IPS DF 6.9 (cell line): Measurements from ENCODE around the gene XCL2.

Source experiments
- DNase-seq: peaks from one replicate; pipeline ENCODE4 v3.0.0-alpha.2; 2013; ENCODE audit warnings: low read depth, low spot score
- H3K27ac ChIP-seq: one replicate; pipeline ENCODE4 v1.5.1; 2013; ENCODE audit warnings: low read length, control low read depth
- H3K27me3 ChIP-seq: 2 replicates; pipeline ENCODE4 v1.6.1; 2013; ENCODE audit warnings: mild to moderate bottlenecking, low read length; ENCODE audit not compliant: control insufficient read depth, insufficient read depth
- H3K36me3 ChIP-seq: 2 replicates; pipeline ENCODE4 v1.6.1; 2013; ENCODE audit warnings: low read length; ENCODE audit not compliant: control insufficient read depth, insufficient read depth
- H3K4me1 ChIP-seq: 2 replicates; pipeline ENCODE4 v1.6.1; 2013; ENCODE audit warnings: low read length; ENCODE audit not compliant: control insufficient read depth, insufficient read depth
- H3K4me3 ChIP-seq: 2 replicates; pipeline ENCODE4 v1.5.1; 2013; ENCODE audit warnings: mild to moderate bottlenecking, low read length
- H3K9me3 ChIP-seq: 2 replicates; pipeline ENCODE4 v1.6.1; 2013; ENCODE audit warnings: low read length, inconsistent platforms; ENCODE audit not compliant: control insufficient read depth, insufficient read depth
- WGBS: extraction: QIAGEN DNeasy Blood & Tissue Kit; methylation state at CpG from one replicate; pipeline ENCODE4 v1.1.7; 2013; ENCODE audit warnings: mixed read lengths, missing lambda C conversion rate; ENCODE audit not compliant: insufficient read length, insufficient coverage; 5-methylcytosine and 5-hydroxymethylcytosine counted together

Gene XCL2

DNA sequence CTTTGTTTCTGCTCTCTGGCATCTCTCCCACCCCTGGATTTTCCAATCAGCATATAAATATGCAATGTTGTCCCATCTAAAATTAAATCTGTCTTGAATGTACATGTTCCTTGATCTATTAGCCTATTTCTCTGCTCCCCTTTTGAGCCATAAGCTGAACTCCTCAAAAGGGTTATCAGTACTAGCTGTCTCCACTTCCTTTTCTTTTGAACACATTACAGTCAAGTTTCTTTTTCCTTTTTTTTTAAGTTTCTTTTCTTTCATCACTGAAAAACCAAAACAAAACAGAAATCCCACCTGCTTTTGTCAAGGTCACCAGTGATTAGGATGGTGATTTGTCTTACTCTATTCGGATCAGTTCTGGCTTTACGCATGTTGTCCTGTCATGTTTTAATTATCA is 29.3 kb downstream of the XCL2 start:
- no peaks in the 10 kb centered on the region for H3K4me1 ChIP-seq

DNA sequence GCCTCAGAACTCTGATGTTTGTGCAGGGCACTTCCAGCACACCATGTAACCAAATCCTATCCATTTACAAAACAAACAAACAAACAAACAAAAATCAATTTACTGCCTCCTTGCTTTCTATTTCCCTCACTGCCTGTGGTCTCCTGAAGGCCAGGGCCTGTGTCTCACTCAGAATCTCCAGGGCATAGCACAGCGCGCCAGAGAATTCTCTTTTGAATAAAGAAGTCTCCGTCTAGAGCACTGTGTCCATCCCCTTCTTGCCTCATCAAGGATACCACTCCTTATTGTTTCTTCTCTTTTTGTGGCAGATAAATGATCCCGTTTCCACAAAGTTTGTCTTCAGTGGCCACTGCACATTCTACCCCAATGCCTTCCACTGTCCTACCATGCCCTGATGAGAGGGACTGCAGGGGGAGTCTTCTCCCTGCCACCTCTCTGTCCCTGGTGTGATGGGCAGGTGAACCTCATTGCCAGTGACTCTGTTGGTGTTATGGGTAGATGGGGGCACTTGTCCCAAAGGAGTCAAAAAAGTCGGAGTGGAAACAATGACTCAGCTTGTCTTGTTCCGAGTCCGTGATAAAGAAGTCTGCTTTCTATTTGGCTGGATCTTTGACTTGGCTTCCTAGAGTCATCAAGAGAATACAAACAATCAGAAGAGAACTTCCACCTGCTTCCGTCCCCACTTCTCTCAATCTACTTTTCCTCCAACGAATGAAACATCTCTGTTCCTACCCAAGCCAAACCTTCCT is 30.0 kb downstream of the XCL2 start:
- no peak for DNase-seq
- Histone ChIP-seq H3K27ac (no peak overlapping the region), H3K36me3 (no peaks in the 10 kb centered on the region), H3K27me3 (no peaks in the 10 kb centered on the region), H3K4me3 (no peak overlapping the region), H3K4me1 (no peaks in the 10 kb centered on the region), H3K9me3 (no peaks in the 10 kb centered on the region)
- no CpG with 5 or more reads among the region's 9 CpGs for WGBS

More for the DNA sequence above, 29.3 kb downstream of the XCL2 start:
- WGBS, result no CpG with 5 or more reads among the region's 2 CpGs
- H3K4me3 ChIP-seq, result no peak overlapping the region
- DNase-seq, result no peak
- H3K27me3 ChIP-seq, result no peaks in the 10 kb centered on the region
- H3K9me3 ChIP-seq, result no peaks in the 10 kb centered on the region
- H3K27ac ChIP-seq, result no peak overlapping the region
- H3K36me3 ChIP-seq, result no peaks in the 10 kb centered on the region

GRCh38 chr1:168512864-168513595 is 30.8 kb downstream of the XCL2 start:
- Histone ChIP-seq H3K4me1 (no peaks in the 10 kb centered on the region), H3K4me3 (no peak overlapping the region), H3K36me3 (no peaks in the 10 kb centered on the region), H3K27ac (no peak overlapping the region), H3K9me3 (no peaks in the 10 kb centered on the region), H3K27me3 (no peaks in the 10 kb centered on the region)
- no peak for DNase-seq
- no CpG with 5 or more reads among the region's 13 CpGs for WGBS

GRCh38 chr1:168509875-168510791 is 33.7 kb downstream of the XCL2 start:
- H3K4me3 ChIP-seq, result no peak overlapping the region
- no peaks in the 10 kb centered on the region for H3K27me3 ChIP-seq
- no CpG with 5 or more reads among the region's 13 CpGs for WGBS
- DNase-seq, result no peak
- H3K4me1 ChIP-seq, result no peaks in the 10 kb centered on the region
- H3K27ac ChIP-seq, result no peak overlapping the region
- H3K9me3 ChIP-seq, result no peaks in the 10 kb centered on the region
- H3K36me3 ChIP-seq, result no peaks in the 10 kb centered on the region

- Histone ChIP-seq H3K27ac (no peak overlapping the region), H3K4me1 (no peaks in the 10 kb centered on the region), H3K9me3 (no peaks in the 10 kb centered on the region), H3K27me3 (no peaks in the 10 kb centered on the region), H3K4me3 (no peak overlapping the region), H3K36me3 (no peaks in the 10 kb centered on the region)
- WGBS, result no CpG with 5 or more reads among the region's 1 CpG
- DNase-seq, result no peak
These were observed 34.6 kb downstream of the XCL2 start for GRCh38 chr1:168509210-168509609.

GRCh38 chr1:168507828-168508227 is 36.0 kb downstream of the XCL2 start:
- H3K4me1 ChIP-seq, result no peaks in the 10 kb centered on the region
- no peak overlapping the region for H3K4me3 ChIP-seq
- no peaks in the 10 kb centered on the region for H3K36me3 ChIP-seq
- H3K9me3 ChIP-seq, result no peaks in the 10 kb centered on the region
- H3K27ac ChIP-seq, result no peak overlapping the region
- H3K27me3 ChIP-seq, result no peaks in the 10 kb centered on the region
- no peak for DNase-seq
- WGBS, result no CpG with 5 or more reads among the region's 4 CpGs

DNA sequence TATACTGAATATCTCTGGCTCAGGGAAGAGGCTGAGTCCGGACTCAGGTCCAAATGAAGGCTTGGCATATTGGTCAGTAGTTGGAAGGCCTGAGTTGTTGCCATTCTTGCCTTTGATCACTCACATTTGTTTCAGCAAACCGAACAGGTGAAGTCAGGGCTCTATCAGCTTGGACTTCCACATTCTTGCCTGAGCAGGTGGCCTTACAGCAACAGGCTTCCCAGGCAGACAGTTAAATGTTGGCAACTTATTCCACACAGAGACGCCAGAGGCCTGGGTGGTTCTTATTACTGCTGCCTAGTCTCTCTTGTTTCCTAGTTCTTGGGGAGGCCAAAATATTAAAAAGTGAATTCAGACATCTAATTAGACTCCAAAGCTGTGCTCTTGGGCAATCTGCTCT is 36.6 kb downstream of the XCL2 start:
- WGBS, result no CpG with 5 or more reads among the region's 3 CpGs
- Histone ChIP-seq H3K36me3 (no peaks in the 10 kb centered on the region), H3K27ac (no peak overlapping the region)

DNA sequence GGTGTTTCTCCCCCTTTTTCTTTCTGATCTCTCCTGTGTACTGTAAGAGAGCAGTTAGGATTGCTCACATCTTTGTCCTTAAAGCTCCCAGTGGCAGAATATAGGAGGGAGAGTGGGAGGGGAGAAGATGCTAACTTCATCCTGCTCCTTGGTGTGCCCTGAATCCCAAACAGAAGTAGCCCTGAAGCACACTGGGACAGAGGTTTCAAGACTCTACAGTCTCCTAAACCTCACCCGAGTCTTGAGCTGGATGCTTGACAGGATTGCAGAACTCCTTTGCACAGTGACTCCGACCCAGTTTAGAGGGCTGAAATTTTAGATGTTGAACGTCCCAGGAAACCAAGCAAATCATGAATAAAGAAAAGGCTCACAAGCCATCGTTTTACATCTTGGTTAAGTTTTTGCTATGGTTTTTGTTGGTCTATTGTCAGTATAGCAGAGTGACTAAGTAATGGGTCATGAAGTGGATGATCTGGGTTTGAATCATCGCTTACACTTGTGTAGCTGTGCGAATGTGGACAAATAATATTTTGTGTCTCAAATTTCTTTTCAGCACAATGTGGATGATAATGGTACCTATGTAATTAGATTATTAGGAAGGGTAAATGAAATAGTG is 37.5 kb downstream of the XCL2 start:
- H3K36me3 ChIP-seq, result no peaks in the 10 kb centered on the region
- H3K27me3 ChIP-seq, result no peaks in the 10 kb centered on the region
- no peaks in the 10 kb centered on the region for H3K9me3 ChIP-seq
- no peak overlapping the region for H3K4me3 ChIP-seq
- WGBS, result no CpG with 5 or more reads among the region's 6 CpGs
- no peak for DNase-seq
- H3K27ac ChIP-seq, result no peak overlapping the region
- H3K4me1 ChIP-seq, result no peaks in the 10 kb centered on the region

More for the DNA sequence above, 36.6 kb downstream of the XCL2 start:
- Histone ChIP-seq H3K4me3 (no peak overlapping the region), H3K9me3 (no peaks in the 10 kb centered on the region), H3K27me3 (no peaks in the 10 kb centered on the region), H3K4me1 (no peaks in the 10 kb centered on the region)
- no peak for DNase-seq

GRCh38 chr1:168505006-168505405 is 38.8 kb downstream of the XCL2 start:
- H3K27ac ChIP-seq, result no peak overlapping the region
- no peak for DNase-seq
- H3K36me3 ChIP-seq, result no peaks in the 10 kb centered on the region
- no peak overlapping the region for H3K4me3 ChIP-seq
- no peaks in the 10 kb centered on the region for H3K27me3 ChIP-seq
- no peaks in the 10 kb centered on the region for H3K9me3 ChIP-seq
- H3K4me1 ChIP-seq, result no peaks in the 10 kb centered on the region
- no CpG with 5 or more reads among the region's 1 CpG for WGBS
